GM19463 (cell line): ENCODE results near the gene PIRT.
A peak's percentile ranks its signal among the peaks of the same experiment; 100 is the strongest.
"Not testable (repeated sequence)": the region's sequence is repeated elsewhere in the genome, so short reads cannot be mapped to it uniquely, and the experiment has no call there.

Experiments
- ATAC-seq: cut with Tn5 transposase; IDR thresholded peaks from one replicate; pipeline ENCODE4 v1.9.1; 2021; ENCODE audit warnings: mild to moderate bottlenecking, moderate library complexity; ENCODE audit not compliant: unreplicated experiment

PIRT gene

DNA sequence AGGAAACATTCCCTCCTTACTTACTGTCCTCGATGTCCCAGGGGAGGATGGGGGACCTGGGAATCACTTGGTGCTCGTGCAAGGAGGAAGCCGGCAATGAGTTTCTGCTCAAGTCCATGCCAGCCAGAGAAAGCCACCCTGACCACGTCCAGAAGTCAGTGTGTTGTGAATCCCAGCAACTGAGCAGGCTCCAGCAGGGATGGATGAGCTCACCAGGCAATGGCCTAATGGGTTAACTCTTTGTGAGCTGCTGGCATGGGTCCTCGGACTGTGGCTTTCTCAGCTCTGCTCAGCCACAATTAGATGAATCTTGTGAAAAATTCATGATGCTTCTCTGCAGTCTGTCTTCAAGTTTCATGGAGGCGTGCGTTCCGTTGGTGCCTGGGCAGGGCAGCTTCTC, at the start of gene PIRT:
TSS of gene PIRT (minus strand) at position 167 of the 400 bp plus-strand sequence. CDS start 12,442 bp downstream, outside the sequence.
- no peak for ATAC-seq

DNA sequence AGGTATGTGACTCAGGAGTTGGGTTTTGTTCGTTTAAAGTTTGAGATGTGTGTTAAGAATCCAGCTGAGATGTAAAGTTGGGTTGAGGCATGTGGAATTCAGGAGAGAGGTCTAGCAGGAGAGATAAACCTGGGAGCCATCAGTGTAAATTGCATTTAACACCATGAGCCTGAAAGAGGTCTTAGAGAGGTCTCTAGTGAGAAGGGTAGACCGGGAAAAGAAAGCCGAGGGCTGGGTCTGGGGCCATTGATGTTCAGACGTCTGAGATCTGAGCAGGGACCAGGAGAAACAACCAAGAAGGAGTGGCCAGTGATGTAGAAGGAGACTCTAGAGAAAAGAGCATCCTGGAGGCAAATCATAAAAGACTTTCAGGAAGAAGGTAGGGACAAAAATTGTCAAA, 44.1 kb upstream of the PIRT start:
- ATAC-seq = no peak

GRCh38 chr17:10879190-10879836, 41.4 kb upstream of the PIRT start:
- ATAC-seq = no peak

GRCh38 chr17:10875984-10876555, 38.2 kb upstream of the PIRT start:
- ATAC-seq = no peak

GRCh38 chr17:10875430-10875851, 37.6 kb upstream of the PIRT start:
- ATAC-seq = no peak

DNA sequence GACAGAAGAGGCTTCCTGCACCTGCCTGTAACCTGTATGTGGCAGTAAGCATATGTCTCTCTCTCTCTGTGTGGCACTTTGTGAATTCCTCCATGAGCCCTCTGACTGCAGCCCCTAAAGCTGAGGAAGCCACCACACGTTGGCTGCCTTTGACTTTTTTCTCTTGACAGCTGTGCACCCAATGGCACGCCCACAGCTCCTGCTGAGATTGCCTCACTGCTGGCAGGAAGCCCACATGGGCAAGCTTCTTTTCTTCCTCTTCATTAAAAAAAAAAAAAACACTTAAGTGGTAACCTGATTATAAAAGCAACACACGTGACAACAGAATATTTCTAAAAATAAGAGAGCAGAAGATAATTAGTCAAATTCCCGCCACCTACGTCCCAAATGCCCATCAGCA, 34.0 kb upstream of the PIRT start:
- ATAC-seq = no peak

DNA sequence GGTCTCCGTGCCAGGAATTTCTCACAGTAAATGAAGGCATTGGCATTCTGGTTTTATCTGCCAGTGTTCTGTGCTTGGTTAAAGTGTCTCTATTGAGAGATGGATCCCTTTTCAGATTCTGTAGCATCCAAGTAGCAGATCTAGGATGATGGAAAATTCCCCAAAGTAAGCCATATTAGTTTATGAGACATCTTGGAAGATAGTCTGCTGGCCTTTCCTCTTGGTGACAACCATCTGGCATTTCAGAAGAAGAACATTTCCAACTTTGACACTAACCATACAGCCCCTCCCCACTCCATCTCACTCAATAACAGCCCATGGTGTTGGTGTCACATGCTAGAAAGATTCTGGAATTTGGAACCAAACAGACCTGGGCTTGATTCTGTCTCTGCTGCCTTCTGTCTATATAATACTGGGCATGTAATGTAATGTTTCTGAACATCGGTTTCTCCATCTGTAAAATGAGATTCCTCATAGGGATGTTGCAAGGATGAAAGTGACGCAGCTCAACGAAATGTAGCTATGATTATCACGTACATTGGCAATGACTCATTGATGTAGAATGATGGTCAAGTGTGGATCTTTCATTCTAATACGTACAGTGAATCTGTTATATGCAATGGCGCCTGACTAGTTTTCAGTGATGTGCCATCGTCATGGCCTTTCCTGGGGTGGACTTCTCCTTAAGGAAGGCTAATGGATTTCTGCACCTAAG, 32.6 kb upstream of the PIRT start:
- ATAC-seq = no peak

DNA sequence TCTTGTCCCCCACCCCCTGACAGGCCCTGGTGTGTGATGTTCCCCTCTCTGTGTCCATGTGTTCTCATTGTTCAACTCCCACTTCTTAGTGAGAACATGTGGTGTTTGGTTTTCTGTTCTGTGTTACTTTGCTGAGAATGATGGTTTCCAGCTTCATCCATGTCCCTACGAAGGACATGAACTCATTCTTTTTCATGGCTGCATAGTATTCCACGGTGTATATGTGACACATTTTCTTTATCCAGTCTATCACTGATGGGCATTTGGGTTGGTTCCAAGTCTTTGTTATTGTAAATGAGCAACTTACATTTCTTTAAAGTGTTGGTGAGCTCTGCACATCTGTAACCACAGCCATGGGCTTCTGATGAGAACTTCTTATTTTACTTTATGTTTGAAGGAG, 30.9 kb upstream of the PIRT start:
- ATAC-seq = not testable (repeated sequence)

GRCh38 chr17:10859051-10859450, 21.2 kb upstream of the PIRT start:
- no peak for ATAC-seq

DNA sequence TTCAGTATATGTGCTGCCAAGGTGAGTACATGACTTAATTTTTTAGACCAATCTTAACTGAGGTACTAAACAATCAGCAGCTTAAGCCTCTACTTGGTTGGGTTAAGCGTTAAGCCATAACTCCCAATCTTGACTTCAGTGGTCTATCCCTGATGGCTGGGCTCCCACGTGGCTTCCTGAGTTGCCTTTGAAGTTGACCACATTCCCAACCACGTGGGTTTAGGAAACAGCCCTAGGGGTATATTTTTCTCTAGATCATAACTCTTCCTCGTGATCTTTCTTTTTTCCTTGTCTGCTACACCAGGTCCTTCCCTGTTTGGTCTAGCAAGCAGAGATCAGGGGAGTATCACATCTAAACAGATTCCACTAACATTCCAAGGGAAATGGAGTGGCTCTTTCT, 20.1 kb upstream of the PIRT start:
- ATAC-seq = no peak

DNA sequence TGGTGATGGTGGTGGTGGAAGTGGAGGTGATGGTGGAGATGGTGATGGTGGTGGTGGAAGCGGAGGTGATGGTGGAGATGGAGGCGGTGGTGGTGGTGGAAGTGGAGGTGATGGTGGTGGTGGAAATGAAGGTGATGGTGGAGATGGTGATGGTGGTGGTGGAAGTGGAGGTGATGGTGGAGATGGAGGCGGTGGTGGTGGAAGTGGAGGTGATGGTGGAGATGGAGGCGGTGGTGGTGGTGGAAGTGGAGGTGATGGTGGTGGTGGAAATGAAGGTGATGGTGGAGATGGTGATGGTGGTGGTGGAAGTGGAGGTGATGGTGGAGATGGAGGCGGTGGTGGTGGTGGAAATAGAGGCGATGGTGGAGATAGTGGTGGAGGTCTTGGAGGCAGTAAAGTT, 8.7 kb upstream of the PIRT start:
- not testable (repeated sequence) for ATAC-seq

- no peak for ATAC-seq
Observed at GRCh38 chr17:10845388-10845751, 7.5 kb upstream of the PIRT start.

DNA sequence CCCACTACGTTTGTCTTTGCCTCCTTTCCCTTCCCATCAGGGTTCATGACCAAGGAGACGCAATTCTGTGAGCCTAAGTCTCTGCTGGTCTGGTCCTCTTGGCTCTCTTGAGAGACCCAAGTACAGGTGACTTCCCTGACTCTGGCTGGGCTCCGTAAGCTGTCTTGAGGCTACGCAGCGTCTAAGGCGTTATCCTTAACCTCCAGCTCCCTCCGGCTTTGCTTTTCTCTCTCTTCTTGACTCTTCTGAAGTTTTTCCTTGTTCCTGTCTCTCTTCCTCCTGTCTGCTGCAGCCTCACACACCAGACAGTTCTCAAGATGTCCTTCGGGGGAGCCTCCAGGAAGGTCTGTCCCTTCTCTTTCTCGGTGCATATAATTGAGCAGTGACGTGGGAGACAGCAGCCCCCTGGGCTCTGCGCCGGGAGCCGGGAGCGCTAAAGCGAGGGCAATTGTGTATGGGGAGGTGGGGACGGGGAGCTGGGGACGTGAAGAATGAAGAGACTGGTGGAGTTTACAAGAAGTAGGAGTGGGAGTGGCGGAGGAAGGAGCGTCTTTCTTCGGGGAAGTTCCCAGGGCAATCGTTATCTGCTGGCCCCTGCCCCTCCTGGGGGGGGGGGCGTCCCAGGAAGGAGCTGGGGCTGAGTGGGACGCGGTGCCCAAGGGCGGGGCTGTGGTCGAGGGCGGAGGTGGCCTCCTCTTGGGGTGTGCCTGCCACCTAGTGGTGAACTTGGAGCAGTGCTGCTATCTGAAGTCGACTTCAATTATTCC, 6.9 kb upstream of the PIRT start:
- ATAC-seq = peak; percentile 79

DNA sequence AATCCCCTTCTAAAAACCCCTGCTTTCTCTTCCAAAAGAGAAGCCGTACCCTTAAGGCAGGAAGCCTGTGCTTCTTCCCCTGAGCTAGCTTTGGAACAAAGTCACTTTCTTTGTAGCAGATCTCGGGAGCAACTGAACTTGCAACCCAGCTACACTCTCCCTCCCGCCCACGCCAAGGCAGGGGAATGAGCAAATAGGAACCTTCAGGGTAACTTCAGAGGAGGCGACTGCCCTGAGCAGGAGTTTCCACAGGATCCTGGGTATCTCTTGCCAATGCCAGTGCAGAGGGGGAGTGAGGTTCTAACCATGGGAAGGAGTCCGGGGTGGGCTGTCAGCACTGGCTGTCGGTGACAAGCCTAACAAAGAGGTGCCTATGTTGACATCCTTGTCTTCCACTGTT, 5.9 kb upstream of the PIRT start:
- no peak for ATAC-seq

DNA sequence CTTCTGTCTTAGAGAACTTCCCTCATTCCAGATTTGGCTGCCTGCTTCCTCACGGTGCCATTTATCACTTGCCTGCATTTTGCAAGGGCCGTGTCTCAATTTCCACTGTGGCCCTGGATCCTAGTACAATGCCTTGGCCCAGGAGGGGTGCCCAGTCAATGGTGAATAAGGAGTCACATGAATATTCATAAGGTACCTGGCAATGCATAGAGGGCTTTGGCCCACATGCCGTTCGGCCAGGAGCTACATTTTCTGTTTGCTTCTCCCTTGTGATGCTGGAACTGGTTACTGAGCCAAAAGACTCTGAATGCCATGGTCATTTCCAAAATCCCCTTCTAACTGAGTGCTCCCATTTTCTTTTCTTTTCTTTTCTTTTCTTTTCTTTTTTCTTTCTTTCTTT, 4.8 kb upstream of the PIRT start:
- ATAC-seq = no peak

DNA sequence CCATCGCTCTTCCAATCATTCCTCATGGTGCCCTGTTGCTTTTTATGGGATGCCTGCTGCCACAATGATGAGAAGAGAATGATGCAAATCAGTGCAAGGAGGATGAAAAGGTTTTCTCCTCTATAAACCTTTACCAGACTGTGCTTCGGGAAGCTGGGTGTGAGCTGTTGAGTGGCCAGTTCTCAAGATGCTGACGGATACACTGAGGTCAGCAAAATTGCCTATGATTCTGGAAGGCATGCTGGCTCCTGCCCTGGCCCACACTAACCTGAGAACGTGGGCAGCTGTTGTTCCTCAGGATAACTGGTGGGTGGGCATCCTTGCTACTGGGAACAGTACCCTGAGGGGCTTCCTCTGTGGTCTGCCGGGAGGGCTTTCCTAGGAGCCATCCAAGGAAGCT, 795 bp upstream of the PIRT start:
- no peak for ATAC-seq

- no peak for ATAC-seq
Observed at GRCh38 chr17:10836966-10837590, 809 bp downstream of the PIRT start.

GRCh38 chr17:10836145-10836544, 1.7 kb downstream of the PIRT start:
- no peak for ATAC-seq

DNA sequence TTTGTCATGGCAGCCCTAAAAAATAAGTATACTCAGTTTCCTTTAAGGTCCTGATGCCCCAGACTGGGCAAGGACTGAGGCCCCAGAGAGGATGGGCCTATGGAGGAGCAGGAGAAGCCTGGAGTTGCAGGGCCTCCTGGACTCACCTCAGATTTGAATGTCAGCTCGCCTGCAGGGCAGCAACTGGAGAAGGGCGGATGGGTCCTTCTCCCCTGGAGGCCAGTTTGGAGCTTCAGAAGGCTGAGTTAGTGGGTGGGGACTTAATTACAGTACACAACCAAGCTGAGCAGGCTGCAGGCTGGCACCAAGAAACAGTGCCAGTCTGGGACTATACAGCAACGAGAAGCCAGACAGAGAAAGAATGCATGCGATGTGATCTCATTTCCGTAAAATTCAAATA, 6.2 kb downstream of the PIRT start:
- ATAC-seq = no peak

DNA sequence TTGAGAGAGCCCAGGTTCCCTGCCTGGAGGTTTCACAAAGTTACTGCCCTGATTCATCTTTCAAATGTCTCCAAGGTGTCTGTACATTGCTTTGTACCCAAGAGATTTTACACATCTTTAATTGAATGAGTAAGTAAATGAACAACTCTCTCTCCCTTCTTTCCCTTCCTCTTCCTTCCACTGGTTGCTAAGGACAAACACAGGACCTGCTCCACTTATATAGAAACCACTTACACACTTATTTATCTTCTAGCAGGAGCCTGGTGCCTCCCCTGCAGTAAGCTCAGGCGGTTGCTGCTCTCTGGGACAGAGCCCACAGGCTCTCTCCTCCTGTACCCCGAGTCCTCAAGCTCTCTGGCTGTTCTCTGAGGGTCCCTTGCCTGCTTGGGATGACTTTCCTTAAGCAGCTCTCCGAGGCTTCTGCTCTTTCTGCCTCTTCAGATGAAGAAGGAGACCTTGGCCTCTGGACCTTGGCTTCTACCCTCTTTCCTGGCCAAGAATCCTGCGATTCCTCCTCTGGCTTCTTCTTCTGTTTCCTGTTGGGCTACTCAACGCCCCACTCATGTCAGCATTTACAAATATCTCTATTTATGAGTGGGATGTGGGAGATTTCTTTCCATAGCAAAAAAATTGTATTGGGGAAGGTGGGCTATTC, 9.9 kb downstream of the PIRT start:
- ATAC-seq = no peak

GRCh38 chr17:10824874-10825273, 13.0 kb downstream of the PIRT start:
- ATAC-seq = no peak
